GM18861 (cell line): ENCODE results near the gene ARL4D.
"Not testable (repeated sequence)": the region's sequence is repeated elsewhere in the genome, so short reads cannot be mapped to it uniquely, and the experiment has no call there.

Experiments
- ATAC-seq: cut with Tn5 transposase; IDR thresholded peaks from one replicate; pipeline ENCODE4 v1.9.1; 2021; ENCODE audit not compliant: unreplicated experiment

The ARL4D gene

GRCh38 chr17:43398724-43399595, at the start of gene ARL4D:
Gene ARL4D, plus strand, starts transcription at chr17:43398993. Its CDS starts 740 bp downstream, at chr17:43399733.
- ATAC-seq = no peak

GRCh38 chr17:43349142-43349541, 49.7 kb upstream of the ARL4D start:
- no peak for ATAC-seq

- ATAC-seq = no peak
Observed at GRCh38 chr17:43350888-43351361, 47.9 kb upstream of the ARL4D start.

GRCh38 chr17:43351691-43352090, 47.1 kb upstream of the ARL4D start:
- ATAC-seq = no peak

GRCh38 chr17:43352579-43353331, 46.0 kb upstream of the ARL4D start:
- ATAC-seq = no peak

- ATAC-seq = no peak
Observed at GRCh38 chr17:43353393-43353792, 45.4 kb upstream of the ARL4D start.

GRCh38 chr17:43354371-43354770, 44.4 kb upstream of the ARL4D start:
- ATAC-seq = no peak

- no peak for ATAC-seq
Observed at GRCh38 chr17:43356450-43356849, 42.3 kb upstream of the ARL4D start.

GRCh38 chr17:43356999-43357398, 41.8 kb upstream of the ARL4D start:
- ATAC-seq = no peak

GRCh38 chr17:43359469-43360110, 39.2 kb upstream of the ARL4D start:
- no peak for ATAC-seq

GRCh38 chr17:43360376-43360738, 38.4 kb upstream of the ARL4D start:
- no peak for ATAC-seq

- no peak for ATAC-seq
Observed at GRCh38 chr17:43360739-43361505, 37.9 kb upstream of the ARL4D start.

- no peak for ATAC-seq
Observed at GRCh38 chr17:43363181-43363925, 35.4 kb upstream of the ARL4D start.

GRCh38 chr17:43363926-43364285, 34.9 kb upstream of the ARL4D start:
- ATAC-seq = no peak

- no peak for ATAC-seq
Observed at GRCh38 chr17:43365356-43365755, 33.4 kb upstream of the ARL4D start.

- not testable (repeated sequence) for ATAC-seq
Observed at GRCh38 chr17:43365921-43366320, 32.9 kb upstream of the ARL4D start.

GRCh38 chr17:43366891-43367736, 31.7 kb upstream of the ARL4D start:
- ATAC-seq = no peak

GRCh38 chr17:43367737-43368242, 31.0 kb upstream of the ARL4D start:
- peak; percentile 36 for ATAC-seq
